H9 (cell line): ENCODE measurements around the gene ATP1A4. TPM values are rescaled to one million over a fixed set of nuclear protein-coding genes. Genes with fewer than 3 reads are reported as not detected.

ENCODE experiments used
- DNase-seq: peaks from one replicate; pipeline ENCODE4 v3.0.0-alpha.2; 2017
- H2AFZ ChIP-seq: one replicate; pipeline ENCODE4 v1.6.1; 2013; ENCODE audit warnings: mild to moderate bottlenecking, low read length, control low read depth, moderate library complexity
- H2AK5ac ChIP-seq: 2 replicates; pipeline ENCODE4 v1.6.1; 2013; ENCODE audit warnings: low read length, control low read depth, mixed read lengths; ENCODE audit not compliant: insufficient read length
- H2BK120ac ChIP-seq: one replicate; pipeline ENCODE4 v1.6.1; 2013; ENCODE audit warnings: low read depth, mild to moderate bottlenecking, low read length, control low read depth, inconsistent platforms; ENCODE audit not compliant: poor library complexity, severe bottlenecking
- H2BK12ac ChIP-seq: 2 replicates; pipeline ENCODE4 v1.6.1; 2013; ENCODE audit warnings: low read length, control low read depth, mixed read lengths, low read depth; ENCODE audit not compliant: insufficient read length
- H2BK15ac ChIP-seq: 2 replicates; pipeline ENCODE4 v1.6.1; 2013; ENCODE audit warnings: low read depth, low read length, control low read depth
- H2BK20ac ChIP-seq: one replicate; pipeline ENCODE4 v1.6.1; 2013; ENCODE audit warnings: low read depth, mild to moderate bottlenecking, low read length, control low read depth, inconsistent platforms; ENCODE audit not compliant: poor library complexity, severe bottlenecking
- H2BK5ac ChIP-seq: 2 replicates; pipeline ENCODE4 v1.6.1; 2013; ENCODE audit warnings: low read length, control low read depth, mixed read lengths; ENCODE audit not compliant: insufficient read length
- H3K14ac ChIP-seq: 2 replicates; pipeline ENCODE4 v1.6.1; 2013; ENCODE audit warnings: low read length, control low read depth; ENCODE audit not compliant: insufficient read depth
- H3K18ac ChIP-seq: 2 replicates; pipeline ENCODE4 v1.6.1; 2013; ENCODE audit warnings: low read depth, mild to moderate bottlenecking, mixed read lengths, low read length, control low read depth; ENCODE audit not compliant: insufficient read length
- H3K23ac ChIP-seq: 2 replicates; pipeline ENCODE4 v1.6.1; 2013; ENCODE audit warnings: low read length, control low read depth, mixed read lengths, low read depth; ENCODE audit not compliant: insufficient read length
- H3K23me2 ChIP-seq: 2 replicates; pipeline ENCODE4 v1.6.1; 2013; ENCODE audit warnings: low read depth, mild to moderate bottlenecking, mixed read lengths, low read length, control low read depth; ENCODE audit not compliant: insufficient read length, poor library complexity, severe bottlenecking
- H3K27ac ChIP-seq: 2 replicates; pipeline ENCODE4 v1.5.1; 2013; ENCODE audit warnings: low read length, control low read depth, mixed read lengths, low read depth; ENCODE audit not compliant: insufficient read length
- H3K27me3 ChIP-seq: 2 replicates; pipeline ENCODE4 v1.6.1; 2013; ENCODE audit warnings: low read length, control low read depth, inconsistent platforms; ENCODE audit not compliant: insufficient read depth
- H3K4ac ChIP-seq: 2 replicates; pipeline ENCODE4 v1.6.1; 2013; ENCODE audit warnings: low read depth, mild to moderate bottlenecking, control low read depth, inconsistent platforms, low read length, moderate library complexity
- H3K4me1 ChIP-seq: 2 replicates; pipeline ENCODE4 v1.6.1; 2013; ENCODE audit warnings: low read length, control low read depth, inconsistent platforms; ENCODE audit not compliant: insufficient read depth
- H3K4me2 ChIP-seq: 2 replicates; pipeline ENCODE4 v1.6.1; 2013; ENCODE audit warnings: low read length, control low read depth, mixed read lengths; ENCODE audit not compliant: insufficient read length, insufficient read depth
- H3K56ac ChIP-seq: 2 replicates; pipeline ENCODE4 v1.6.1; 2013; ENCODE audit warnings: low read depth, mild to moderate bottlenecking, mixed read lengths, low read length, control low read depth; ENCODE audit not compliant: insufficient read length
- H3K79me1 ChIP-seq: 2 replicates; pipeline ENCODE4 v1.6.1; 2013; ENCODE audit warnings: low read depth, mild to moderate bottlenecking, moderate library complexity, low read length, control low read depth, inconsistent platforms; ENCODE audit not compliant: insufficient read depth, poor library complexity, severe bottlenecking
- H3K79me2 ChIP-seq: 2 replicates; pipeline ENCODE4 v1.6.1; 2013; ENCODE audit warnings: low read length, control low read depth, inconsistent platforms; ENCODE audit not compliant: insufficient read depth
- H3K9ac ChIP-seq: 2 replicates; pipeline ENCODE4 v1.6.1; 2013; ENCODE audit warnings: low read length, control low read depth, mixed read lengths; ENCODE audit not compliant: insufficient read length; ENCODE audit errors: extremely low read depth
- H3K9me3 ChIP-seq: one replicate; pipeline ENCODE4 v1.6.1; 2013; ENCODE audit warnings: low read depth, low read length, inconsistent platforms; ENCODE audit not compliant: control insufficient read depth
- H3T11ph ChIP-seq: one replicate; pipeline ENCODE4 v1.6.1; 2013; ENCODE audit warnings: mild to moderate bottlenecking, low read length, control low read depth, inconsistent platforms
- H4K20me1 ChIP-seq: one replicate; pipeline ENCODE4 v1.6.1; 2013; ENCODE audit not compliant: control insufficient read depth, insufficient read length, insufficient read depth
- H4K5ac ChIP-seq: 2 replicates; pipeline ENCODE4 v1.6.1; 2013; ENCODE audit warnings: low read depth, mild to moderate bottlenecking, mixed read lengths, low read length, control low read depth; ENCODE audit not compliant: insufficient read length
- H4K8ac ChIP-seq: replicated peaks from 2 replicates; pipeline ENCODE4 v1.6.1; 2013; ENCODE audit warnings: low read length, control low read depth, mixed read lengths, low read depth; ENCODE audit not compliant: insufficient read length
- H4K91ac ChIP-seq: 2 replicates; pipeline ENCODE4 v1.6.1; 2013; ENCODE audit warnings: low read depth, mild to moderate bottlenecking, moderate library complexity, mixed read lengths, low read length, control low read depth; ENCODE audit not compliant: insufficient read length
- H3K27ac Mint-ChIP-seq, 3 experiments: 2 replicates in 2 of 3; 3 replicates in 1 of 3; pipeline ENCODE4 v1.8.0; 2020 to 2021; ENCODE audit warnings: mixed read lengths in 3 of 3, mild to moderate bottlenecking in 1 of 3, moderate library complexity in 1 of 3
- H3K27me3 Mint-ChIP-seq: 2 replicates; pipeline ENCODE4 v1.8.0; 2021; ENCODE audit warnings: low read depth, mild to moderate bottlenecking, moderate library complexity, mixed read lengths
- H3K36me3 Mint-ChIP-seq, 3 experiments: 2 replicates in 2 of 3; 3 replicates in 1 of 3; pipeline ENCODE4 v1.8.0; 2020 to 2021; ENCODE audit warnings: low read depth in 3 of 3, mixed read lengths in 3 of 3; ENCODE audit not compliant: insufficient read depth in 1 of 3
- H3K4me1 Mint-ChIP-seq, 2 experiments: 2 replicates each; pipeline ENCODE4 v1.8.0; 2020; ENCODE audit warnings: mixed read lengths in 2 of 2
- H3K4me3 Mint-ChIP-seq, 2 experiments: 2 replicates in 1 of 2; 3 replicates in 1 of 2; pipeline ENCODE4 v1.8.0; 2020 to 2021; ENCODE audit warnings: mild to moderate bottlenecking in 2 of 2, mixed read lengths in 2 of 2, moderate library complexity in 1 of 2
- H3K9me3 Mint-ChIP-seq, 2 experiments: 2 replicates in 1 of 2; 3 replicates in 1 of 2; pipeline ENCODE4 v1.8.0; 2020; ENCODE audit warnings: mild to moderate bottlenecking in 2 of 2, mixed read lengths in 2 of 2, moderate library complexity in 1 of 2
- CTCF ChIP-seq: fragments of 200-600 bp; sonication (generic); conservative IDR thresholded peaks from 3 replicates; pipeline ENCODE4 v1.8.0; 2021; ENCODE audit warnings: antibody characterized with exemption, mild to moderate bottlenecking
- WGBS: extraction: QIAGEN DNeasy Blood & Tissue Kit; methylation state at CpG from one replicate; pipeline ENCODE4 v1.1.7; 2013; ENCODE audit warnings: missing lambda C conversion rate, low lambda C conversion rate, mixed read lengths; ENCODE audit not compliant: insufficient read length; ENCODE audit errors: extremely low coverage; 5-methylcytosine and 5-hydroxymethylcytosine counted together
- total RNA-seq: library from RNA; stranded (reverse); gene quantifications from 2 replicates; pipeline ENCODE4 v1.2.1, GENCODE V29; 2021

The ATP1A4 gene
- total RNA-seq, 1 experiment from 2014 or later, result 0.20 TPM

DNA sequence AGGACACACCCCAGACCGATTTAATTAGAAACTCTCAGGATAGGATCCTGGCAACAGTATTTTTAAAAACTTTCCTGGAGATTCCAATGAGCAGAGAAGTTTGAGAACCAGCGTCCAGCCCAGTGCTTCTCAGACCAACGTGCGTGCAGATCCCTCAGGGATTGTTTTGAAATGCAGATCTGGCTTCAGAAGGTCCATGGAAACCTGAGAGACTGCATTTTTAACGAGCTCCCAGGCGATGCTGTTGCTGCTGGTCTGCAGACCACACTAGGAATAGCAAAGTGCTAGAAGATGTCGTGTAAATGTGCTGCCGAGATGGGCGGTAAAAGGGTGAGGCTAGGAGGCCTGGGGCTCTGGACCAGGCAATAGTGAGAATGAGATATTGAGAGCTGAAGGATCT lies 20.6 kb downstream of the ATP1A4 start:
- no peak overlapping the region for H3T11ph ChIP-seq
- no peak overlapping the region for H3K27ac ChIP-seq
- no peak overlapping the region for H3K56ac ChIP-seq
- H2AFZ ChIP-seq, result no peak overlapping the region
- peak overlapping the region in 1 of 2 experiments; percentile 3; a peak in 2 of 5 replicates for H3K4me3 Mint-ChIP-seq
- H3K27me3 ChIP-seq, result no peaks in the 10 kb centered on the region
- no peak overlapping the region for H3K9ac ChIP-seq
- peaks cover 50 to 54% of the 10 kb centered on the region in 2 experiments for H3K4me1 Mint-ChIP-seq
- H2BK20ac ChIP-seq, result no peak overlapping the region
- H3K23ac ChIP-seq, result no peak overlapping the region
- no CpG with 5 or more reads among the region's 9 CpGs for WGBS
- DNase-seq, result no peak
- H3K27ac Mint-ChIP-seq, result peak overlapping the region in 1 of 3 experiments; percentile 0; a peak in 1 of 7 replicates
- H2BK15ac ChIP-seq, result no peak overlapping the region
- no peak overlapping the region for H2BK12ac ChIP-seq
- H4K20me1 ChIP-seq, result no peaks in the 10 kb centered on the region
- peaks cover 26% of the 10 kb centered on the region for H3K4me1 ChIP-seq
- no peak overlapping the region for H4K8ac ChIP-seq
- H3K9me3 Mint-ChIP-seq, result no peaks in the 10 kb centered on the region; a peak in 1 of 5 replicates
- no peaks in the 10 kb centered on the region for H3K79me1 ChIP-seq
- H4K5ac ChIP-seq, result no peak overlapping the region
- no peak for TF ChIP-seq CTCF
- no peak overlapping the region for H3K4me2 ChIP-seq
- no peak overlapping the region for H2AK5ac ChIP-seq
- H3K79me2 ChIP-seq, result no peaks in the 10 kb centered on the region
- no peak overlapping the region for H3K18ac ChIP-seq
- H2BK120ac ChIP-seq, result no peak overlapping the region
- H3K23me2 ChIP-seq, result no peaks in the 10 kb centered on the region
- H3K36me3 Mint-ChIP-seq, result peaks cover 0 to 3% (median 0%) of the 10 kb centered on the region in 3 experiments; a peak in 1 of 7 replicates
- peaks cover 57% of the 10 kb centered on the region for H3K27me3 Mint-ChIP-seq
- no peak overlapping the region for H2BK5ac ChIP-seq
- no peaks in the 10 kb centered on the region for H3K9me3 ChIP-seq
- no peak overlapping the region for H3K14ac ChIP-seq
- no peak overlapping the region for H4K91ac ChIP-seq
- no peak overlapping the region for H3K4ac ChIP-seq
